B cell (primary cell): ENCODE results near the gene GCHFR. TPM values are rescaled to one million over a fixed set of nuclear protein-coding genes. Genes with fewer than 3 reads are reported as not detected.

Experiments
- ATAC-seq: fragments of 200-7000 bp; cut with Tn5 transposase; one replicate; pipeline ENCODE4 v1.10.0; 2021; ENCODE audit warnings: low read depth, mild to moderate bottlenecking, moderate number of reproducible peaks, moderate library complexity
- CTCF ChIA-PET: fragments of 350-600 bp; sonication (Branson Sonifier 250); formaldehyde crosslinking; loops from one replicate; lab custom pipeline; 2021; ENCODE audit warnings: antibody characterized with exemption, inconsistent platforms; lab: Charles Lee
- POLR2A ChIA-PET: fragments of 350-600 bp; sonication (Branson Sonifier 250); formaldehyde crosslinking; loops from one replicate; lab custom pipeline; 2021; ENCODE audit warnings: antibody characterized with exemption; lab: Charles Lee
- DNase-seq: peaks from one replicate; pipeline ENCODE4 v3.0.0; 2013
- H2AFZ ChIP-seq: 2 replicates; pipeline ENCODE4 v1.6.1; 2012; ENCODE audit warnings: mild to moderate bottlenecking, low read depth, low read length; ENCODE audit not compliant: insufficient read depth, poor library complexity, severe bottlenecking
- H3K27ac ChIP-seq, 2 donors: 1 replicate in 1 of 2; 2 replicates in 1 of 2; pipeline ENCODE4 v1.5.1; 2012 to 2013; ENCODE audit warnings: low read length in 2 of 2, mild to moderate bottlenecking in 2 of 2, moderate library complexity in 1 of 2
- H3K27me3 ChIP-seq, 4 experiments: fragments of 200-600 bp in 1 of 4; sonication (generic) in 1 of 4; replicated peaks in 1 of 4; 1 replicate in 2 of 4; 2 replicates in 2 of 4; pipeline versions ENCODE4 v1.6.1 to v1.7.0; 2013 to 2016; ENCODE audit warnings: low read length in 3 of 4, mild to moderate bottlenecking in 2 of 4, mixed read lengths in 1 of 4, moderate library complexity in 1 of 4; ENCODE audit not compliant: insufficient read depth in 4 of 4, control insufficient read depth in 3 of 4; ENCODE audit errors: control extremely low read depth in 1 of 4
- H3K36me3 ChIP-seq, 2 experiments: replicated peaks in 1 of 2; 1 replicate in 1 of 2; 2 replicates in 1 of 2; pipeline versions ENCODE4 v1.6.1 to v1.7.1; 2013; ENCODE audit warnings: low read length in 1 of 2; ENCODE audit not compliant: insufficient read depth in 2 of 2, control insufficient read depth in 1 of 2; ENCODE audit errors: control extremely low read depth in 1 of 2, extremely low read depth in 1 of 2
- H3K4me1 ChIP-seq, 2 donors: fragments of 200-600 bp in 1 of 2; sonication (generic) in 1 of 2; 1 replicate in 1 of 2; 2 replicates in 1 of 2; pipeline versions ENCODE4 v1.5.1 to v1.6.1; 2013 to 2017; ENCODE audit warnings: low read length in 2 of 2; ENCODE audit not compliant: control insufficient read depth in 2 of 2, insufficient read depth in 2 of 2
- H3K4me2 ChIP-seq: replicated peaks from 2 replicates; pipeline ENCODE3; 2012; ENCODE audit warnings: mild to moderate bottlenecking, low read depth, low read length; ENCODE audit not compliant: poor library complexity, severe bottlenecking
- H3K4me3 ChIP-seq, 5 experiments: fragments of 200-600 bp in 1 of 5; sonication (generic) in 1 of 5; 1 replicate in 3 of 5; 2 replicates in 2 of 5; pipeline versions ENCODE4 v1.5.1 to v1.7.0; 2011 to 2016; ENCODE audit warnings: low read length in 4 of 5, mild to moderate bottlenecking in 4 of 5, low read depth in 2 of 5, control low read depth in 1 of 5, moderate library complexity in 1 of 5; ENCODE audit not compliant: insufficient read depth in 1 of 5; ENCODE audit errors: control extremely low read depth in 1 of 5, extremely low read depth in 1 of 5
- H3K79me2 ChIP-seq: fragments of 200-600 bp; sonication (generic); one replicate; pipeline ENCODE4 v1.6.0; 2016; ENCODE audit warnings: low read length; ENCODE audit not compliant: control insufficient read depth, insufficient read depth
- H3K9ac ChIP-seq: fragments of 200-600 bp; sonication (generic); 2 replicates; pipeline ENCODE4 v1.6.1; 2017; ENCODE audit warnings: mild to moderate bottlenecking, low read length, moderate library complexity
- H3K9me3 ChIP-seq, 3 donors: one replicate each; pipeline versions ENCODE4 v1.6.1 to v1.7.1; 2013; ENCODE audit warnings: low read length in 2 of 3; ENCODE audit not compliant: control insufficient read depth in 2 of 3, insufficient read depth in 1 of 3; ENCODE audit errors: control extremely low read depth in 1 of 3
- H4K20me1 ChIP-seq: 2 replicates; pipeline ENCODE4 v1.6.0; 2012; ENCODE audit warnings: mild to moderate bottlenecking, low read length; ENCODE audit not compliant: insufficient read depth, control insufficient read depth, poor library complexity, severe bottlenecking
- H3K27ac Mint-ChIP-seq: one replicate; pipeline ENCODE4 v1.8.0; 2021; ENCODE audit warnings: mixed read lengths
- H3K27me3 Mint-ChIP-seq: one replicate; pipeline ENCODE4 v1.8.0; 2021; ENCODE audit warnings: mixed read lengths
- H3K4me1 Mint-ChIP-seq: one replicate; pipeline ENCODE4 v1.8.0; 2021; ENCODE audit warnings: mixed read lengths
- H3K4me3 Mint-ChIP-seq: one replicate; pipeline ENCODE4 v1.8.0; 2021; ENCODE audit warnings: mixed read lengths
- H3K9me3 Mint-ChIP-seq: one replicate; pipeline ENCODE4 v1.8.0; 2022; ENCODE audit warnings: mixed read lengths; ENCODE audit not compliant: insufficient read depth
- EZH2 ChIP-seq: IDR thresholded peaks from 2 replicates; pipeline ENCODE4 v1.6.1; 2012; ENCODE audit warnings: borderline replicate concordance, low read depth, mild to moderate bottlenecking, moderate library complexity, low read length; ENCODE audit not compliant: insufficient read depth, poor library complexity, severe bottlenecking
- WGBS: methylation state at CpG from one replicate; pipeline ENCODE4 v1.1.5; 2013; ENCODE audit warnings: missing lambda C conversion rate; ENCODE audit not compliant: insufficient coverage; 5-methylcytosine and 5-hydroxymethylcytosine counted together
- intact Hi-C: fragments of 100-400 bp; cut with micrococcal nuclease; formaldehyde crosslinking; loops from one replicate; pipeline ENCODE4 v1.10.0; 2022
- polyA plus RNA-seq: library from polyadenylated mRNA; depleted of rRNA; stranded (reverse); fragments of >200 nt; gene quantifications from 2 replicates; pipeline ENCODE4 v1.2.3, GENCODE V29; 2012
- total RNA-seq, 2 donors: library from RNA; stranded (reverse); fragments of 120-200 nt in 1 of 2; gene quantifications; 1 replicate in 1 of 2; 2 replicates in 1 of 2; pipeline versions ENCODE4 v1.2.3 to v1.2.4, GENCODE V29; 2013 to 2022
- TF ChIP-seq, protein P1 (sequence below): fragments of 200-600 bp; IDR thresholded peaks from one replicate; pipeline ENCODE4 v1.8.0; 2022; ENCODE audit warnings: antibody characterized with exemption, mild to moderate bottlenecking

Gene GCHFR
- total and polyA plus RNA-seq, 2 donors (not counting 1 experiment from before 2014, with no cell fraction given), result 14.3 to 23.7 TPM

DNA sequence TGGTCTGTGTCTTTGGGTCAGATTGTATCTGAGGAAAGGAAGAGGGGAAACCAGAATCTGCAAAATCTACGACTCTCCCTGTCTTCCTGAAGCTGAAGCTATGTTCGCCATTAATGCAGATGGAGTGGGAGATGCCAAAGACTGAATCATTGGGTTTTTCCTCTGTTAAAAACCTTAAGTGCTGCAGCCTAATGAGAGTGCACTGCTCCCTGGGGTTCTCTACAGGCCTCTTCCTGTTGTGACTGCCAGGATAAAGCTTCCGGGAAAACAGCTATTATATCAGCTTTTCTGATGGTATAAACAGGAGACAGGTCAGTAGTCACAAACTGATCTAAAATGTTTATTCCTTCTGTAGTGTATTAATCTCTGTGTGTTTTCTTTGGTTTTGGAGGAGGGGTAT is 32.8 kb upstream of the GCHFR start:
- no peak for TF ChIP-seq EZH2
- TF ChIP-seq, protein P1, sequence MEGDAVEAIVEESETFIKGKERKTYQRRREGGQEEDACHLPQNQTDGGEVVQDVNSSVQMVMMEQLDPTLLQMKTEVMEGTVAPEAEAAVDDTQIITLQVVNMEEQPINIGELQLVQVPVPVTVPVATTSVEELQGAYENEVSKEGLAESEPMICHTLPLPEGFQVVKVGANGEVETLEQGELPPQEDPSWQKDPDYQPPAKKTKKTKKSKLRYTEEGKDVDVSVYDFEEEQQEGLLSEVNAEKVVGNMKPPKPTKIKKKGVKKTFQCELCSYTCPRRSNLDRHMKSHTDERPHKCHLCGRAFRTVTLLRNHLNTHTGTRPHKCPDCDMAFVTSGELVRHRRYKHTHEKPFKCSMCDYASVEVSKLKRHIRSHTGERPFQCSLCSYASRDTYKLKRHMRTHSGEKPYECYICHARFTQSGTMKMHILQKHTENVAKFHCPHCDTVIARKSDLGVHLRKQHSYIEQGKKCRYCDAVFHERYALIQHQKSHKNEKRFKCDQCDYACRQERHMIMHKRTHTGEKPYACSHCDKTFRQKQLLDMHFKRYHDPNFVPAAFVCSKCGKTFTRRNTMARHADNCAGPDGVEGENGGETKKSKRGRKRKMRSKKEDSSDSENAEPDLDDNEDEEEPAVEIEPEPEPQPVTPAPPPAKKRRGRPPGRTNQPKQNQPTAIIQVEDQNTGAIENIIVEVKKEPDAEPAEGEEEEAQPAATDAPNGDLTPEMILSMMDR, result no peak
- H3K4me2 ChIP-seq, result no peak overlapping the region
- peaks cover 7 to 9% of the 10 kb centered on the region in 2 experiments for H3K36me3 ChIP-seq
- H3K27ac ChIP-seq, result no peak overlapping the region
- ATAC-seq, result no peak
- no peak overlapping the region for H2AFZ ChIP-seq
- H3K4me1 Mint-ChIP-seq, result no peaks in the 10 kb centered on the region
- intact Hi-C loops, result no loop called here
- no peak overlapping the region for H3K4me3 Mint-ChIP-seq
- no peaks in the 10 kb centered on the region for H3K4me1 ChIP-seq
- H3K27ac Mint-ChIP-seq, result no peak overlapping the region
- no peaks in the 10 kb centered on the region for H3K27me3 ChIP-seq
- H3K9me3 ChIP-seq, result no peaks in the 10 kb centered on the region
- no peak overlapping the region for H3K9ac ChIP-seq
- DNase-seq, result no peak
- no peaks in the 10 kb centered on the region for H3K9me3 Mint-ChIP-seq
- ChIA-PET POLR2A (no interaction called here), CTCF (interaction anchor here (0.6 to 2.1 kb wide), 3 partner anchors 23 to 455 kb away, joined by 3 to 7 read pairs (median 3); no protein-coding TSS in a partner anchor)
- H3K79me2 ChIP-seq, result no peaks in the 10 kb centered on the region
- 100% methylated on average over 2 of the region's 3 CpGs for WGBS
- no peaks in the 10 kb centered on the region for H4K20me1 ChIP-seq
- no peaks in the 10 kb centered on the region for H3K27me3 Mint-ChIP-seq
- H3K4me3 ChIP-seq, result no peak overlapping the region

- no peak overlapping the region for H3K27ac Mint-ChIP-seq
- intact Hi-C loops, result no loop called here
Measured at GRCh38 chr15:40736575-40736974, 27.3 kb upstream of the GCHFR start.

More at GRCh38 chr15:40736575-40736974, 27.3 kb upstream of the GCHFR start:
- Histone ChIP-seq H3K4me1 (no peaks in the 10 kb centered on the region), H3K27me3 (no peaks in the 10 kb centered on the region), H3K4me2 (no peak overlapping the region), H3K79me2 (no peaks in the 10 kb centered on the region), H3K36me3 (peaks cover 4 to 43% of the 10 kb centered on the region in 2 experiments), H3K9ac (no peak overlapping the region), H3K27ac (no peak overlapping the region), H3K4me3 (no peak overlapping the region), H3K9me3 (no peaks in the 10 kb centered on the region), H2AFZ (no peak overlapping the region), H4K20me1 (no peaks in the 10 kb centered on the region)
- ATAC-seq, result no peak
- TF ChIP-seq EZH2, result no peak
- TF ChIP-seq, protein P1, result no peak
- 93% methylated on average over 3 of the region's 4 CpGs for WGBS
- H3K9me3 Mint-ChIP-seq, result no peaks in the 10 kb centered on the region
- ChIA-PET POLR2A (no interaction called here), CTCF (interaction anchor here (1.4 to 2.1 kb wide), 3 partner anchors 10 to 46 kb away, joined by 3 to 6 read pairs (median 5); no protein-coding TSS in a partner anchor)
- no peaks in the 10 kb centered on the region for H3K4me1 Mint-ChIP-seq
- no peaks in the 10 kb centered on the region for H3K27me3 Mint-ChIP-seq
- DNase-seq, result no peak
- H3K4me3 Mint-ChIP-seq, result no peak overlapping the region
